IPS DF 6.9 (cell line): ENCODE measurements around the gene CNOT9.

ENCODE experiments used
- DNase-seq: peaks from one replicate; pipeline ENCODE4 v3.0.0-alpha.2; 2013; ENCODE audit warnings: low read depth, low spot score
- H3K27ac ChIP-seq: one replicate; pipeline ENCODE4 v1.5.1; 2013; ENCODE audit warnings: low read length, control low read depth
- H3K27me3 ChIP-seq: 2 replicates; pipeline ENCODE4 v1.6.1; 2013; ENCODE audit warnings: mild to moderate bottlenecking, low read length; ENCODE audit not compliant: control insufficient read depth, insufficient read depth
- H3K36me3 ChIP-seq: 2 replicates; pipeline ENCODE4 v1.6.1; 2013; ENCODE audit warnings: low read length; ENCODE audit not compliant: control insufficient read depth, insufficient read depth
- H3K4me1 ChIP-seq: 2 replicates; pipeline ENCODE4 v1.6.1; 2013; ENCODE audit warnings: low read length; ENCODE audit not compliant: control insufficient read depth, insufficient read depth
- H3K4me3 ChIP-seq: 2 replicates; pipeline ENCODE4 v1.5.1; 2013; ENCODE audit warnings: mild to moderate bottlenecking, low read length
- H3K9me3 ChIP-seq: 2 replicates; pipeline ENCODE4 v1.6.1; 2013; ENCODE audit warnings: low read length, inconsistent platforms; ENCODE audit not compliant: control insufficient read depth, insufficient read depth
- WGBS: extraction: QIAGEN DNeasy Blood & Tissue Kit; methylation state at CpG from one replicate; pipeline ENCODE4 v1.1.7; 2013; ENCODE audit warnings: mixed read lengths, missing lambda C conversion rate; ENCODE audit not compliant: insufficient read length, insufficient coverage; 5-methylcytosine and 5-hydroxymethylcytosine counted together

CNOT9 gene

DNA sequence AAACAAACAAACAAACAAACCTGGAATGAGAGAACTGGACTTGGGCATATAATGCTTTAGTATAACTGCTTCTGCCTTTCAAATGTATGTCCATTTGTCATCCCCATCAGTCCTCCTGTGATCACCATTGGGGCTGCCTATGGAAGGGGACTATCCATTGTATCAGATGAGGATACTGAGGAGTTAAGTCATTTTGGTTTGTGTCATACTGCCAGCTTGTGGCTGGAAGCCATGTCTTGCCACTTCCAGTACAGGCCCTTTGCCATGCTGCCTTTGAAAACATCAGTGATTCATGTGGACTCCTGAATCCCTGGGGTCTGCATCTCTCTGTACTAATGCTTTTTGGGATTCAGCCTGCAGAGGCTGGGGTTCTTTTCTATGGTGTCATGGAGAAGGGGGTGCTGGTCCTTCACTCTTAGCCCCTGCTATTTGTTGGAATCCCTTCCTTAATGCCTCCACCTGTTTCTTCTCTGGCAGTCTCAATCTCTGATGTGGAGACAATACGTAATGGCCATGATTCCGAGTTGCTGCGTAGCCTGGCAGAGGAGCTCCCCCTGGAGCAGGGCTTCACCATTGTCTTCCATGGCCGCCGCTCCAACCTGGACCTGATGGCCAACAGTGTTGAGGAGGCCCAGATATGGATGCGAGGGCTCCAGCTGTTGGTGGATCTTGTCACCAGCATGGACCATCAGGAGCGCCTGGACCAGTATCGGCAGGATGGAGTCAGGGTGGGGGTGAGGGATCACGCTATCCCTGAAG is 49.6 kb downstream of the CNOT9 start:
- H3K36me3 ChIP-seq: no peaks in the 10 kb centered on the region
- H3K4me3 ChIP-seq: no peak overlapping the region
- H3K4me1 ChIP-seq: no peaks in the 10 kb centered on the region
- WGBS: no CpG with 5 or more reads among the region's 9 CpGs
- no peak overlapping the region for H3K27ac ChIP-seq
- H3K27me3 ChIP-seq: no peaks in the 10 kb centered on the region
- no peaks in the 10 kb centered on the region for H3K9me3 ChIP-seq
- DNase-seq: no peak

DNA sequence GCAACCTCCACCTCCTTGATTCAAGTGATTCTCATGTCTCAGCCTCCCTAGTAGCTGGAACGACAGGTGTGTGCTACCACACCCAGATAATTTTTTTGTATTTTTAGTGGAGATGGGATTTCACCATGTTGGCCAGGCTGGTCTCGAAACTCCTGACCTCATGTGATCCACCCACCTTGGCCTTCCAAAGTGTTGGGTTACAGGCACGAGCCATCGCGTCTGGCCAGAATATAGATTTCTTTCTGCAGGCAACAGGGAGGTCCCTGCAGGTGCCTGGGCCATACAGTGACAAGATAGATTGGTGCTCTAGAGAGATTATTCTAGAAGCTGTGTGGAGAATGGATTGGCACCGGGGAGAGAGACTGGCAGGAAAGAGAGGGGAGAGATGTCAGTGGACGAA is 52.4 kb downstream of the CNOT9 start:
- DNase-seq: no peak
- no peaks in the 10 kb centered on the region for H3K36me3 ChIP-seq
- no peak overlapping the region for H3K4me3 ChIP-seq
- WGBS: no CpG with 5 or more reads among the region's 7 CpGs
- H3K9me3 ChIP-seq: no peaks in the 10 kb centered on the region
- H3K27me3 ChIP-seq: no peaks in the 10 kb centered on the region
- H3K27ac ChIP-seq: no peak overlapping the region
- H3K4me1 ChIP-seq: no peaks in the 10 kb centered on the region

GRCh38 chr2:218622606-218623365 is 54.1 kb downstream of the CNOT9 start:
- Histone ChIP-seq H3K27me3 (no peaks in the 10 kb centered on the region), H3K4me3 (no peak overlapping the region), H3K4me1 (no peaks in the 10 kb centered on the region), H3K9me3 (no peaks in the 10 kb centered on the region), H3K36me3 (no peaks in the 10 kb centered on the region), H3K27ac (no peak overlapping the region)
- WGBS: no CpG with 5 or more reads among the region's 7 CpGs
- no peak for DNase-seq

DNA sequence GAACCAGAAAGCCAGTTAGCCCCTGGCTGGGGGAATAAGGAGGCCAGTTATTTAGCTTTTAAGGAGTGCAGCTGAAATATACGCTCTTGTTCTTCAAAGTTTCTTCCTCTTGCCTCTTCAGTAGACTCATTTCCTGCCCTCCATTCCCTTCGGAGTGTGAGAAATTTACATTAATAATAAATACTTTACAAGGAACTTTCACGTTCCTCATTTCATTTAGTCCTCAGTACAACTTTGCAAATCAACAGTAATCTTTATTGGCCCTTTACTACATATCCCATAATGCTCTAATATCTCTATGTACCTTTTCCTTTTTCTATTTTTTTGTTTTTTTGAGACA is 54.7 kb downstream of the CNOT9 start:
- Histone ChIP-seq H3K36me3 (no peaks in the 10 kb centered on the region), H3K9me3 (no peaks in the 10 kb centered on the region), H3K4me3 (no peak overlapping the region), H3K4me1 (no peaks in the 10 kb centered on the region), H3K27ac (no peak overlapping the region), H3K27me3 (no peaks in the 10 kb centered on the region)
- no CpG with 5 or more reads among the region's 3 CpGs for WGBS
- no peak for DNase-seq

GRCh38 chr2:218626369-218626768 is 57.7 kb downstream of the CNOT9 start:
- WGBS: no CpG with 5 or more reads among the region's 4 CpGs
- no peaks in the 10 kb centered on the region for H3K4me1 ChIP-seq
- no peaks in the 10 kb centered on the region for H3K9me3 ChIP-seq
- H3K27ac ChIP-seq: no peak overlapping the region
- no peaks in the 10 kb centered on the region for H3K36me3 ChIP-seq
- no peak for DNase-seq
- H3K27me3 ChIP-seq: no peaks in the 10 kb centered on the region
- H3K4me3 ChIP-seq: no peak overlapping the region

- Histone ChIP-seq H3K4me3 (no peak overlapping the region), H3K27ac (no peak overlapping the region), H3K9me3 (no peaks in the 10 kb centered on the region), H3K4me1 (no peaks in the 10 kb centered on the region), H3K36me3 (no peaks in the 10 kb centered on the region), H3K27me3 (no peaks in the 10 kb centered on the region)
- WGBS: no CpG with 5 or more reads among the region's 4 CpGs
- DNase-seq: no peak
Observed at GRCh38 chr2:218627939-218628338, 59.3 kb downstream of the CNOT9 start.

- Histone ChIP-seq H3K9me3 (no peaks in the 10 kb centered on the region), H3K27me3 (no peaks in the 10 kb centered on the region), H3K27ac (no peak overlapping the region), H3K4me3 (no peak overlapping the region), H3K36me3 (peaks cover 11% of the 10 kb centered on the region), H3K4me1 (no peaks in the 10 kb centered on the region)
- no CpG with 5 or more reads among the region's 4 CpGs for WGBS
- no peak for DNase-seq
Observed at GRCh38 chr2:218631837-218632236, 63.2 kb downstream of the CNOT9 start.

DNA sequence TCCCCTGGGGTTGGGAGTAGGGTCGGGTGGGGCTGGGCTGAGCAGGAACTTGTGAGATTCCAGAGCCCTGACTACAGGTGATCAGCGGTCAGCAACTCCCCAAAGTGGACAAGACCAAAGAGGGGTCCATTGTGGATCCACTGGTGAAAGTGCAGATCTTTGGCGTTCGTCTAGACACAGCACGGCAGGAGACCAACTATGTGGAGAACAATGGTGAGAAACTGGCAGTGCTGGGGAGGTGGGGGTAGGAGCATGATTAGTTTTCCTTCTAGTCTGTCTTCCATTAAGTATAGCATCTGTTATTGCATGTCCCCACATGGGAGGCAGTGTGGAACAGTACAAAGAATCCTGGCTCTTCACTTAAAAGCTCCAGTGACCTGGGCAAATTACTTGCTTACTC is 67.1 kb downstream of the CNOT9 start:
- no peaks in the 10 kb centered on the region for H3K9me3 ChIP-seq
- H3K27me3 ChIP-seq: no peaks in the 10 kb centered on the region
- no peak overlapping the region for H3K27ac ChIP-seq
- DNase-seq: no peak
- WGBS: no CpG with 5 or more reads among the region's 5 CpGs
- H3K4me3 ChIP-seq: no peak overlapping the region
- H3K36me3 ChIP-seq: peaks cover 28% of the 10 kb centered on the region
- no peaks in the 10 kb centered on the region for H3K4me1 ChIP-seq

DNA sequence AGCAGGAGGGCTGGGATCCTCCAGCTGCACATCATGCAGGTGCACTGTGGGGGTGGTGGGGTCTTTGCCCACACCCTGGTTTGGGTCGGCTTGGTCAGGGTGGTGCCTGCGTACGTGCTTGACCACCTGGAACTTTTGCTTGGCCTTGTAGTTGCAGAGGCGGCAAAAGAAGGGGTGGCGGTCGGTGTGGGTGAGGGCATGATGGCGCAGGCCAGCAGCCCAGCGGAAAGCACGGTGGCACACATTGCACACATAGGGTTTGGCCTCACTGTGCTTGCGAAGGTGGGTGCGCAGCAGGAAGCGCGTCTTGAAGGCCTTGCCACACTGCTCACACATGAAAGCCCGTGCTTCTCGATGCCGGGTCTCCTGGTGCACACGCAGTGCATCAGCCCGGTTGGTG is 69.7 kb downstream of the CNOT9 start:
- peaks cover 39% of the 10 kb centered on the region for H3K36me3 ChIP-seq

GRCh38 chr2:218642121-218642656 is 73.5 kb downstream of the CNOT9 start:
- no peak for DNase-seq
- Histone ChIP-seq H3K36me3 (peaks cover 51% of the 10 kb centered on the region), H3K27ac (no peak overlapping the region), H3K27me3 (no peaks in the 10 kb centered on the region), H3K4me3 (no peak overlapping the region), H3K4me1 (no peaks in the 10 kb centered on the region), H3K9me3 (no peaks in the 10 kb centered on the region)
- no CpG with 5 or more reads among the region's 18 CpGs for WGBS

More for the DNA sequence above, 69.7 kb downstream of the CNOT9 start:
- no peaks in the 10 kb centered on the region for H3K9me3 ChIP-seq
- H3K27me3 ChIP-seq: no peaks in the 10 kb centered on the region
- no peak overlapping the region for H3K27ac ChIP-seq
- no peak for DNase-seq
- H3K4me1 ChIP-seq: no peaks in the 10 kb centered on the region
- no CpG with 5 or more reads among the region's 18 CpGs for WGBS
- no peak overlapping the region for H3K4me3 ChIP-seq
